ENCODE data around the gene TTC9.

TTC9 gene

DNA sequence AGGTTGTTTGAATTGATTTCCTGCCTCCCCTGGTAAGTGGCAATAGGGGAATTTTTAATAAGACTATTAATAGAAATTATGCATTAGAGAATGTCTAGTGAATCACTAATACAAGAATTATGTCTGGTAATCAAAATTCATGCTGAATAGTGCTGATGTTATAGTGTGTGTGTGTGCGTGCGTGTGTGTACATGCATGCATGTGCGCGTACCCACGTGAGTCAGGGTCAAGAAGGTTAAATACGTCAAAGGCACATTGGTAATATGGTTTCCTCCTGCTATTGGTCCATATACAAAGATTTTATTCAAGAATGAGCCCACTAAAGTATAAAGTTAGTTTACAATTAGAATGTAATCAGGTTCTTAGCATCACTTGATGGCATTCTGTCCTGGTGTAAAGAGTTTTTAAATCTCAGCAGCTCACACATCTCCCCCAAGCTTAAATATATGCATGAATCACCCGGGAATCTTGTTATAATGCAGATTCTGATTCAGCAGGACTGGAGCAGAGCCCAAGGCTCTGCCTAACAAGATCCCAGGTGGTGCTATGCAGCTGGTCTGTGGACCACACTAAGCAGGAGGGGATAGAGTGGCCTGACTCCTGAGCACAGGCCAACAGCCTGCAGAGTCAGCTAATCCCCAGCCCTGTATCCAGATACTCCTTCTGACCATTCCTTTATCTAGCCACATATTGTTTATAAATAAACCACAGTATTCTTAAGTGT lies 43.9 kb downstream of the TTC9 start:
- Histone ChIP-seq H4K8ac (ENCODE audit: low read depth, low read length) (no peak overlapping the region), H3K4me3 (ENCODE audit: low read length) (no peak overlapping the region), H3K27me3 (ENCODE audit: insufficient read depth, low read length, poor library complexity) (no peaks in the 10 kb centered on the region), H3K79me2 (ENCODE audit: control insufficient read depth, insufficient read depth, low read length) (no peaks in the 10 kb centered on the region), H4K5ac (ENCODE audit: low read length) (no peak overlapping the region), H3K9ac (ENCODE audit: low read length) (no peak overlapping the region), H3K4ac (ENCODE audit: low read depth, low read length) (no peak overlapping the region), H3K36me3 (ENCODE audit: control insufficient read depth, insufficient read depth, low read length) (no peaks in the 10 kb centered on the region), H3K4me2 (ENCODE audit: low read length) (no peak overlapping the region), H3K56ac (ENCODE audit: low read length) (no peak overlapping the region), H3K18ac (ENCODE audit: low read length) (no peak overlapping the region), H2AK5ac (ENCODE audit: low read length) (no peak overlapping the region), H3K27ac (ENCODE audit: low read depth, low read length) (no peak overlapping the region), H2BK5ac (ENCODE audit: low read length) (no peak overlapping the region), H2BK120ac (ENCODE audit: low read depth, low read length) (no peak overlapping the region), H3K23ac (ENCODE audit: low read length) (no peak overlapping the region), H3K79me1 (ENCODE audit: low read length) (no peaks in the 10 kb centered on the region), H3K4me1 (ENCODE audit: control insufficient read depth, low read depth, low read length) (no peaks in the 10 kb centered on the region), H2BK15ac (replicated peaks; ENCODE audit: low read depth) (no peak overlapping the region)
- DNase-seq: peak; percentile 13
- WGBS (ENCODE audit: extremely low coverage, insufficient coverage, low lambda C conversion rate): no CpG with 5 or more reads among the region's 7 CpGs

DNA sequence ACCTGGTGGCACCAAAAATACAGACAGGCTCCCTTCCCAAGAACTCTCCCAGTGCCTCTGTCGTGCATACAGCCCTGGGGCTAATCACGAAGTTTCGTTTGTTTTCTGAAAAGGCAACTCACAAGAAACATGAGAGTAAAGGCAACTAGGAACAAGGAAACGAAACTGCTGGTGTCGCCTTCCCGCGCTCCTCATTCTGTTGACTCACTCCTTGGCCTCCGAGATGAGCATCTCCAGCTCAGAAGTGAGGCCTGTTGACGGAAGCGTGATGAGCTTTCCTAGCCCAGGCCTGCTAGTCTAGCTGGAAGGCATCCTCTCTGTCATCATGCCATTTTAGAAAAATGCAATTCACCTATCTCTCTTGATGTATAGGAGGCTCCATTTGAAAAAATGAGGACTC lies 50.5 kb downstream of the TTC9 start:
- Histone ChIP-seq H3K23ac (ENCODE audit: low read length) (no peak overlapping the region), H2BK120ac (ENCODE audit: low read depth, low read length) (no peak overlapping the region), H3K79me2 (ENCODE audit: control insufficient read depth, insufficient read depth, low read length) (no peaks in the 10 kb centered on the region), H4K8ac (ENCODE audit: low read depth, low read length) (no peak overlapping the region), H4K5ac (ENCODE audit: low read length) (no peak overlapping the region), H3K18ac (ENCODE audit: low read length) (no peak overlapping the region), H3K27ac (ENCODE audit: low read depth, low read length) (no peak overlapping the region), H3K79me1 (ENCODE audit: low read length) (no peaks in the 10 kb centered on the region), H2AK5ac (ENCODE audit: low read length) (no peak overlapping the region), H2BK5ac (ENCODE audit: low read length) (no peak overlapping the region), H3K4me2 (ENCODE audit: low read length) (no peak overlapping the region), H3K36me3 (ENCODE audit: control insufficient read depth, insufficient read depth, low read length) (no peaks in the 10 kb centered on the region), H2BK15ac (replicated peaks; ENCODE audit: low read depth) (no peak overlapping the region), H3K4me1 (ENCODE audit: control insufficient read depth, low read depth, low read length) (no peaks in the 10 kb centered on the region), H3K56ac (ENCODE audit: low read length) (no peak overlapping the region), H3K9ac (ENCODE audit: low read length) (no peak overlapping the region), H3K4ac (ENCODE audit: low read depth, low read length) (no peak overlapping the region), H3K4me3 (ENCODE audit: low read length) (no peak overlapping the region), H3K27me3 (ENCODE audit: insufficient read depth, low read length, poor library complexity) (no peaks in the 10 kb centered on the region)
- DNase-seq: peak; percentile 11
- WGBS (ENCODE audit: extremely low coverage, insufficient coverage, low lambda C conversion rate): no CpG with 5 or more reads among the region's 10 CpGs

DNA sequence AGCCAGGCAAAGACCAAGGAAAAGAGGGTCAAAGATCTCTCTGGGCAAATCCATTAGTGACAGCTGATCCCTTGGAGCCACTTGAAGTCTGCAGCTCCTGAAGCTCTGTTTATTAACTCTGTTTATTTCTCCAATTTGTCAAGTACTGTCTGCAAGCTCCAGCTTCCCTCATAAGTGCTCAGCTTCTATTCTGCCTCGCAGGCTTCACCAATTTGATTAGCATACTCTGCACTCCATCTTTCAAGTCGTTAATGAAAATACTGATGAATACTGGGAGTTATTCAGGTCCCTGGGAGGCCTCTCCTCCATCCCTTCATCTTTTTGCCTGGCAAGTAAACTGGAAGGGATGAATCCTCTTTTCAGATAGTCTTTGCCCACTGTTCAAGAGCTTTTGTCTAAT lies 54.3 kb downstream of the TTC9 start:
- Histone ChIP-seq H3K27me3 (ENCODE audit: insufficient read depth, low read length, poor library complexity) (no peaks in the 10 kb centered on the region), H2BK120ac (ENCODE audit: low read depth, low read length) (no peak overlapping the region), H3K9ac (ENCODE audit: low read length) (no peak overlapping the region), H4K5ac (ENCODE audit: low read length) (no peak overlapping the region), H3K79me2 (ENCODE audit: control insufficient read depth, insufficient read depth, low read length) (no peaks in the 10 kb centered on the region), H2AK5ac (ENCODE audit: low read length) (no peak overlapping the region), H3K23ac (ENCODE audit: low read length) (no peak overlapping the region), H4K8ac (ENCODE audit: low read depth, low read length) (no peak overlapping the region), H3K56ac (ENCODE audit: low read length) (no peak overlapping the region), H3K4me3 (ENCODE audit: low read length) (no peak overlapping the region), H3K36me3 (ENCODE audit: control insufficient read depth, insufficient read depth, low read length) (no peaks in the 10 kb centered on the region), H3K18ac (ENCODE audit: low read length) (no peak overlapping the region), H2BK5ac (ENCODE audit: low read length) (no peak overlapping the region), H3K4ac (ENCODE audit: low read depth, low read length) (no peak overlapping the region), H3K4me2 (ENCODE audit: low read length) (no peak overlapping the region), H3K4me1 (ENCODE audit: control insufficient read depth, low read depth, low read length) (no peaks in the 10 kb centered on the region), H3K27ac (ENCODE audit: low read depth, low read length) (no peak overlapping the region), H2BK15ac (replicated peaks; ENCODE audit: low read depth) (no peak overlapping the region), H3K79me1 (ENCODE audit: low read length) (no peaks in the 10 kb centered on the region)
- WGBS (ENCODE audit: extremely low coverage, insufficient coverage, low lambda C conversion rate): no CpG with 5 or more reads among the region's 2 CpGs
- DNase-seq: no peak

DNA sequence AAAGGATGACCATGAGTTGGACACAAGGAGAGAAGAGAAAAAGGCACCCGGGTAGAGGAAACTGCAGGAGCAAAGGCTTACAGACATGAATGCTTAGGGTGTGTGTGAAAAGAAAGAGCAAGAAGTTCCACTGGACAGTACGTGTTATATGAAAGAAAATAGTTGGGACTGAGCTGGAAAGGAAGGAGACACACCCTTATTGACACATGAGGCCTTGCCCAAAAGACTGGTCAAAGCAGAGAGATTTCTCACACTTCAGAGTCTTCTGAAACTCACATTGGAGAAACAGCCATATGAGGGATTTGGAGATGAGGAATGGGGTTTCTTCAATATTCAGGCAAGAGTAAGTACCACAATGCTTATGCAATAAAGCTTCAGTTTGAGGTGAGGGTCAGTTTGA lies 56.0 kb downstream of the TTC9 start:
- no peak overlapping the region for H3K27ac ChIP-seq (ENCODE audit: low read depth, low read length)

DNA sequence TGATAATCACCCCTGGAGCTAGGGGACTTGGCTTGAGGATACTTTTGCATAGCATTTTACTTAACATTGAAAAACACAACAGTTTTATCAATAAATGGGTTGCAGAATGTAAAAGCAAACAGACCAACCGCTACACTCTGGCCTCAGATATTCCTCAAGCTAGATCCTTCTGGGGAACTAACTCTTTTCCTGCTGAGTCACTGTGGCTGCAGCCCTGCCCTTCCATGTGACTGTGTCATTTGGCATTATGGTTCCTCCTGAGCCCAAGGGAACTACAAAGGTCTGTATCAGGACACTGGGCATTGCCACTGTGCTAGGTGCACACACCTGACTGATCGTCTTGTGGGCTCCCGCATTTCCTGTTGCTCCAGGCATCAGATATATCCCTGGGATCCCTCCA lies 56.6 kb downstream of the TTC9 start:
- no CpG with 5 or more reads among the region's 3 CpGs for WGBS (ENCODE audit: extremely low coverage, insufficient coverage, low lambda C conversion rate)
- Histone ChIP-seq H2AK5ac (ENCODE audit: low read length) (no peak overlapping the region), H2BK5ac (ENCODE audit: low read length) (no peak overlapping the region), H3K79me2 (ENCODE audit: control insufficient read depth, insufficient read depth, low read length) (no peaks in the 10 kb centered on the region), H3K18ac (ENCODE audit: low read length) (no peak overlapping the region), H2BK15ac (replicated peaks; ENCODE audit: low read depth) (no peak overlapping the region), H3K27me3 (ENCODE audit: insufficient read depth, low read length, poor library complexity) (no peaks in the 10 kb centered on the region), H3K27ac (ENCODE audit: low read depth, low read length) (no peak overlapping the region), H3K4me3 (ENCODE audit: low read length) (no peak overlapping the region), H4K5ac (ENCODE audit: low read length) (no peak overlapping the region), H3K9ac (ENCODE audit: low read length) (no peak overlapping the region), H2BK120ac (ENCODE audit: low read depth, low read length) (no peak overlapping the region), H3K4me2 (ENCODE audit: low read length) (no peak overlapping the region), H3K4me1 (ENCODE audit: control insufficient read depth, low read depth, low read length) (no peaks in the 10 kb centered on the region), H3K56ac (ENCODE audit: low read length) (peak overlapping the region; percentile 44), H3K4ac (ENCODE audit: low read depth, low read length) (no peak overlapping the region), H4K8ac (ENCODE audit: low read depth, low read length) (no peak overlapping the region), H3K79me1 (ENCODE audit: low read length) (no peaks in the 10 kb centered on the region), H3K23ac (ENCODE audit: low read length) (no peak overlapping the region), H3K36me3 (ENCODE audit: control insufficient read depth, insufficient read depth, low read length) (no peaks in the 10 kb centered on the region)
- peak; percentile 44 for DNase-seq

More for the DNA sequence above, 56.0 kb downstream of the TTC9 start:
- DNase-seq: no peak
- no peak overlapping the region for H3K4me3 ChIP-seq (ENCODE audit: low read length)
- no peaks in the 10 kb centered on the region for H3K36me3 ChIP-seq (ENCODE audit: control insufficient read depth, insufficient read depth, low read length)
- no peak overlapping the region for H3K4ac ChIP-seq (ENCODE audit: low read depth, low read length)
- H3K23ac ChIP-seq (ENCODE audit: low read length): no peak overlapping the region
- H2BK120ac ChIP-seq (ENCODE audit: low read depth, low read length): no peak overlapping the region
- H4K8ac ChIP-seq (ENCODE audit: low read depth, low read length): no peak overlapping the region
- no peaks in the 10 kb centered on the region for H3K79me1 ChIP-seq (ENCODE audit: low read length)
- no peaks in the 10 kb centered on the region for H3K4me1 ChIP-seq (ENCODE audit: control insufficient read depth, low read depth, low read length)
- no peak overlapping the region for H2AK5ac ChIP-seq (ENCODE audit: low read length)
- no peak overlapping the region for H3K18ac ChIP-seq (ENCODE audit: low read length)
- H3K27me3 ChIP-seq (ENCODE audit: insufficient read depth, low read length, poor library complexity): no peaks in the 10 kb centered on the region
- no peak overlapping the region for H3K4me2 ChIP-seq (ENCODE audit: low read length)
- no peak overlapping the region for H3K9ac ChIP-seq (ENCODE audit: low read length)
- no peak overlapping the region for H4K5ac ChIP-seq (ENCODE audit: low read length)
- H3K79me2 ChIP-seq (ENCODE audit: control insufficient read depth, insufficient read depth, low read length): no peaks in the 10 kb centered on the region
- no CpG with 5 or more reads among the region's 2 CpGs for WGBS (ENCODE audit: extremely low coverage, insufficient coverage, low lambda C conversion rate)
- no peak overlapping the region for H2BK15ac ChIP-seq (replicated peaks; ENCODE audit: low read depth)
- no peak overlapping the region for H3K56ac ChIP-seq (ENCODE audit: low read length)
- no peak overlapping the region for H2BK5ac ChIP-seq (ENCODE audit: low read length)

DNA sequence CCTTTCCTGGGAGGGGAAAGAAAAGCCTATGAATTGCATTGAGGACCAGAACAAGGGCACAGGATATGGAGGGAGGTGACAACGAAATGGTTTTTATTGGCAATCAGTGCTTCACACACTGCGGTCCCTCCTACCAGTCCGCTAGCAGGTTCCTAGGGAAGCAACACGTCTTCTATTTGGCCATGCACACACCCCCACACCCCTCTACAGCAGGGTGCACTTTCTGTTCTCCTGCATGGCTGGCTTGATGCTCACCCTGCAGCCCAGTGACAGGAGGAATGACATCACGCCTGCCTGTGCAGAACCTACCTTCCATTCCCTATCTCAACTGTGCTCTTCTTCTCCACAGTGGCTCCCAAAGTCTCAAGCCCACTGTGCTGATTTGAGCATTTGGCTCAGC lies 57.9 kb downstream of the TTC9 start:
- Histone ChIP-seq H2BK15ac (replicated peaks; ENCODE audit: low read depth) (no peak overlapping the region), H3K18ac (ENCODE audit: low read length) (no peak overlapping the region), H3K4me3 (ENCODE audit: low read length) (no peak overlapping the region), H3K4ac (ENCODE audit: low read depth, low read length) (no peak overlapping the region), H4K8ac (ENCODE audit: low read depth, low read length) (no peak overlapping the region), H3K23ac (ENCODE audit: low read length) (no peak overlapping the region), H2BK5ac (ENCODE audit: low read length) (no peak overlapping the region), H3K4me2 (ENCODE audit: low read length) (no peak overlapping the region), H3K27me3 (ENCODE audit: insufficient read depth, low read length, poor library complexity) (no peaks in the 10 kb centered on the region), H2BK120ac (ENCODE audit: low read depth, low read length) (no peak overlapping the region), H3K79me1 (ENCODE audit: low read length) (no peaks in the 10 kb centered on the region), H4K5ac (ENCODE audit: low read length) (no peak overlapping the region), H2AK5ac (ENCODE audit: low read length) (no peak overlapping the region), H3K9ac (ENCODE audit: low read length) (no peak overlapping the region), H3K36me3 (ENCODE audit: control insufficient read depth, insufficient read depth, low read length) (no peaks in the 10 kb centered on the region), H3K56ac (ENCODE audit: low read length) (no peak overlapping the region), H3K27ac (ENCODE audit: low read depth, low read length) (no peak overlapping the region), H3K79me2 (ENCODE audit: control insufficient read depth, insufficient read depth, low read length) (no peaks in the 10 kb centered on the region), H3K4me1 (ENCODE audit: control insufficient read depth, low read depth, low read length) (no peaks in the 10 kb centered on the region)
- no peak for DNase-seq
- no CpG with 5 or more reads among the region's 5 CpGs for WGBS (ENCODE audit: extremely low coverage, insufficient coverage, low lambda C conversion rate)

Data from mesendoderm (in vitro differentiated cells).